NCI-H2196 (cell line): ENCODE measurements around the gene PLA2G4A.

Source experiments
- DNase-seq: peaks from one replicate; lab custom pipeline; 2025; ENCODE audit not compliant: unreplicated experiment; lab: John Stamatoyannopoulos, UW

The PLA2G4A gene

DNA sequence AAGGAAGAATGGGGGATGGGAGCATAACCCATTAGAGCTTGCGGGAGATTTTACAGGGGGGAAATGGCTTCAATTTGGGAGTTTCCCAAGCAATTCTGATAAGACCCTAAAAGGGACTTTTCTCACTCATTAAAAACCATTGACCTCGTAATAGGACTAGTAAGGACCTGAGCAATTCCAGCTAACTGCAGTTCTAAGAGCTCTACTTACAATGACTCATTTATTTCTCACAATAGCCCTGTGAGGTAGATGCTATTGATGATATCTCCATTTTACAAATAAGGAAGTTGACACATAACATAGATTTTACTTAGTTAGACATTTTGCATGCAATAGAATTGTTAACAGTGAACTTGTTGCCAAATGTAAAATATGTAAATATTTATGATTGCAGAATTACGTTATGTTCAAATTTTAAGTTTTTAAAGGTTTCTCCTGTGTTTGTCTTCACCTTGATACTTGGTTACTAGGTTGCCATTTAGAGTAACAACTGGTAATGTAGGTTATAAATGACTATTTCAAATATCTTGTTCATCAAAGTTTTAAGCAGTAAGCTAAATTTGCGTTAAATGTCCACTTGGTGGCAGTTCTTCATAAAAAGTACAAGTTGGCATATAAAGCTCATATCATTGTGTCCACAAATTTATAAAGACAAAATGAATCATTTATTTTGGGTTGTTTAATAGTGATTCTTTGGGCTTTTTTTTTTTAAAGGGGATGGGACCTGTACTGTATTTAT, 182.0 kb downstream of the PLA2G4A start:
- no peak for DNase-seq

DNA sequence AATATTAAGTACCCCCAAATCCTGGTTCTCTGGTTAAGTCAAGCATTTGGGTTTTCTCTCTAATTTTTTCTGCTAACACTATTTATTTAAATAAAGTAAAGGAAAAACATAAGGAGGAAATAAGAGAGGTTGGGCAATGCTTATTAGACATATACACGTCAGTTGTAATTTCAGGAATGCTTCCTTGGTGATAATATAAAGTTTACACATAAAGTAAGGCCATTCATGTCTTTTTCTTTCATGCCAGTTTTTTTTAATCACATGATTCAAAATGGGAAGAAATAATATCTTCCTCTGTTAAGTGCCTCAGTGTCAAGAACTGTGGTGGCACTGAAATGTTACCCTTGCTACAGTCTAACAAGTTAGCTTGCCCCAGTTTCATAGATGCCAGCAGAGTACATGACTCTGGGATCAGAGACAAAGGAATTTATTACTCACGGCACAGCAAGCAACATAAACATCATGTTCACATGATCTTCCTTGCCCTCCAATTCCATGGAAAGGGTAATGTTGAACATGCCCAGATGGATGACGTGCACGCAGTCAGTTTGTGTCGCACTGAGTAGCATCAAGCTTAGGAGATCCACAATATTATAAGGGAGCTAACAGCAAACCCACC, 184.9 kb downstream of the PLA2G4A start:
- DNase-seq = no peak

DNA sequence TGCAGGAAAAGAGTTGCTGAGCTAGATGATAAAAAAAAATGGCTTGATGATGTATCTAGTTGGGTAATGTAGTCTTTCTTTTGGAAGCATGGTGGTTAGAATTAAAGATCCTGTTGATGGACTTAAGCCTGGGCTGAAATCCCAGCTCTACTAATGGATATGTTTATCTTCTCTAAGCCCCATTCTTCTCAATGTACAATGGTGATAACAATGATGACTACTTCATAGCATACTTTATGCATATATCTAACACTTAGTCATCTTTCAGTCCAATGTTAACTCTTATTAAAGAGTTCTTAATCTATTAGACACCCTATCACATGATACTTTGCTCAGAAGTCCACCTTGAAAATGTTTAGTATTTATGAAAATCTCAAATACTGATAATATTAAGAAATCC, 189.5 kb downstream of the PLA2G4A start:
- no peak for DNase-seq

DNA sequence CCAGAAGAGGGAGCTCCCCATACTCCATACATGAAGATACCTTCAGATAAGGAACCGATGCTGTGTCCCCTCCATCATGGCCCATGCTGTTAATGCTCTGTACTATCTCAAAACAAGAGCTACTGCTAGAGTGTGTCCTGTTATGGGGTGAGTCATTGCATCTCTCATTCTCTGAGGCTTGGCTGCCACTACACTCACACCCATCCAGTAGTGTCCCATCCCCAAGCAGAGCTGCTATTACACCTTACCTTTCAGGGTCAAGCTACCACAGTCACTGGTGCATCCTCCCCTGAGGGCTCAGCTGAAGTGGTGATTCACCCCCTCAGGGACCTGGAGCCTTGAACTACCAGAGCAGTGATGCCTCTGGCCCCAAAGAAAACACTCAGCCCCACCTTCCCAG, 198.5 kb downstream of the PLA2G4A start:
- DNase-seq = no peak

DNA sequence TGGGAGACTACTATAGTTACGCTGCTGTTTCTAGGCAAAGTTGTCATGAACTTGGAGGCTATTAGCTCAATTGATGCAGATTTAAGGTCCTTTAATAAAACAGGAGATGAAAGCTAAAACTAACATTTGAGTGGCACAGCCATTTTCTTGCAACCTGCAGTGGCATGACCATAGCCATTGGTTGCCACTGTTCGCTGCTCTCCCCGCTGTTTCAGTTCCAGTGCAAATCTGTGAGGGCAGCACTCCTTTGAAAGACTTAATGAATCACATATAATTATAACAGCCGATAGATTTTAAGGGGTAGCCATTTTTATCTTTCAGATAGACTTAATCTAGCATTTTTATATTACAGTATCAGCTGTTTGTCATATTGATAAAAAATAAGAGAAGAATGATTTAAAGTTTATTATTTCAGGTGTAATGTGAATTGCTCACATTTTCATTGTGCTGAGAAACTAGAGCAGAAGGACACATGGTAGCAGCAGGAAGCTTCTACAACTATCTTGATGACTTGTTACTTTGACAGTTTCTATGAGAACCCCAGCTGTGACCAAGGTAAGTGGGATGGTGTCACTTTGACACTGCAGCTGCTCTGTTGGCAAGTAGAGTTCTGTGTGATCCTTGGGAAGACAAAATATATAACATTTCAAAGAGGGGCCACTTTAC, 203.7 kb downstream of the PLA2G4A start:
- no peak for DNase-seq

DNA sequence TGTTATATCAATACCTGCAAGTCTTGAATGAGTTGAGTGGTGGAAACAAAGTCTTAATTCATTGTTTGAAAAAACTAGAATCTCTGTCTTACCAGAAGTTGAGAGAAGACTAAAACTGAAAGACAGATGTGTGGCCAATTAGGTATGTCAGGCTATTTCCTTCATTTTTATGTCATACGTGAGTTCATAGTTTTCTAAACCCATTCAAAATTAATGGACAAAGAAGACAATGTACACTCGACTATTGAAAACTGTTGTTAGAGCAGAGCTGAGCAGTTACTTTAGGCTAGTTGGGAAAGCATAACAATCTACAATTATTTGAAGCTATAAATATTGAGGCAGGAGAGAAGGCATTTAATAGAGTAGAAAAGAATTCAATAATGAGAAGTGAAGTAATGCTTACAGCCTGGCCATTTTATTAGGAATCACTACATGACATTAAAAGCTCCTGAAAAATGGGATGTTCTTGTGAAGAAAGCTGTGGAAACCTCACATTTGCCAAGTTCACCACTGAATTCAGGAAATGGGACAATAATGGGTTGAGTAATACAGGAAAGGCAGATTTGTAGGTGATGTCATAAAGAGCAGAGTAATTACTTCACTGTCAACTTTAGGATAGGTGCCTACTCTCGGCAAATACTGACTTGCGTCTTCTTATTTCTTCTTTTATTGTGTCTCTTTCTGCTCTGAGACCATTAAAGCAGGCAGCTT, 204.4 kb downstream of the PLA2G4A start:
- no peak for DNase-seq

DNA sequence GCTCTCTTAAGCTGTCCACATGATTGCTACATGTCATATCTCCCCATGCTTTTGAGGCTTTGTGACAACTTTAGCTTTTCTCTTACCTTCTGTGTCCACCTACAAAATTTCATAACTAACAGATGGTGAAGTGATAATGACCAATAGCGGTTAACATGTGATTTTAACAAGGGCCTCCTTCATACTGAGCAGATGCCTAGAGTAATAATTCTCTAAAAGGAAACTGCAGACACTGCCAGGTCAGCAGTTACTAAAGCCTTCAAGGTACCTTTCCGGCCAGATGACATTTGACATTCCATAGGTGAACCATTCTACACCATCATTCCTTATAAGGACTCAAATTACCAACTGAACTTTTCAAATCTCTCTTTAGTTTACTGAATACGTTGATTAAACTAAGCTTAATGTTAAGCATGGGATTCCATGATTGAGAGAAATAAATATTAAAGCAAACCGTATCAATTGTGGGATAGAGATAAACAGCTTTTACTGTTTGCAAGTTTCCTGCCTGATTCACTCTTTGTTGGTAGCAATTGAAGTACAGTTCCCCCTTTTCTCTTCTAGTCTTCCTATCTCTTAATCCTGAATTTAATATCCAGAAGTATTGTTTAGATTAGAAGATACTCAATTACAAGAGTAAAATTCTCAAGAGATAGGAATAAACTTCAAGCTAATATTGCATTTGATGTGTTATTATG, 205.1 kb downstream of the PLA2G4A start:
- DNase-seq = no peak

DNA sequence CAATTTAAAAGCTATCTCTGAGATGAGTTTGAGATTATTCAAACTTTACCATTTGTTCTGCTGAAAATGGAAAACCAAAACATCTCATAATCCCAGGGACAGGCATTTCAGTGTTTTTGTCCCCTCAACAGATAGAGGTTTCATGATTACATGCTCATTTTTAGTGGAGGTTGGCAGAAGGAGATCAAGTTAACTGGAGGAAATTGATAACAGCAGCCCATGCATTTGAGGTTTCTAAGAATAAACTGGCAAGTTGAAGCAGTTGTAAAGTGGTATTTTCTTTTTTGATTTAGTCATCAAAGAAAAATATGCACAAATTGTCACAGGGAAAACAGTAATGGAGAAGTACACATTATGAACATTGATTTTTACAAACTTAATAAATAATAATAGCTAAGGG, 205.8 kb downstream of the PLA2G4A start:
- no peak for DNase-seq

DNA sequence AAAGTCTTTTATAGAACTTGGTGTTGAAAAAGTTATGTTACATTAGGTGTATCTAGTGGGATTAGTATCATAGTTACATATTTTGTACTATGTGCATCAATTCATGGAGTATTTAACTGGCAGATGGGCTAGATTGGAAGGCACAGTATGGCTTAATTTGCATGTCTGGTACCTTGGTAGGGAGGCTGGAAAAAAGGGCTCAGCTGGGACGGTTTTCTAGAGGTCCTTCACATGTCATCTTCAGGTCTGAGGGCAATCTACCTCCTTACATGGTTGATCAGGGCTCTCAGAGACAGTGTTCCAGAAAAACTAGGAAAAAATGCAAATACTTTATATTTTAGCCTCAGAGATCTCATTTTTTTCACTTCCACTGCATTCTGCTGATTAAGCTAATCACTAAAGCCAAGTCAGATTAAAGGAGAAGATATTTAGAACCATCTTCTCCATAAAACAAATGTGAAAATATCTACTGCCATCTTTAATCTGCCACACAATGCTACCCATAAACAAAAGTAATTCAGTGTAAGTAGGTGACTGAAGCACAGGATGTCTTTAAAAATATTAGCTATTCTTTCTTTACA, 209.3 kb downstream of the PLA2G4A start:
- DNase-seq = no peak
